HepG2 (cell line): ENCODE measurements around the gene VGF. TPM values are rescaled to one million over a fixed set of nuclear protein-coding genes. Genes with fewer than 3 reads are reported as not detected.

Experiments used
- AHR ChIP-seq: IDR thresholded peaks from 2 replicates; pipeline ENCODE4 v1.6.1; 2018; ENCODE audit warnings: missing genetic modification reagents, missing compliant biosample characterization
- FOXO1 ChIP-seq: sonication (generic); formaldehyde crosslinking; IDR thresholded peaks from 2 replicates; pipeline ENCODE4 v1.4.0; 2020; ENCODE audit warnings: missing genetic modification reagents
- HDAC2 ChIP-seq: sonication (generic); formaldehyde crosslinking; IDR thresholded peaks from 2 replicates; pipeline ENCODE4 v1.4.0; 2020; ENCODE audit warnings: missing genetic modification reagents
- IRF2 ChIP-seq: IDR thresholded peaks from 2 replicates; pipeline ENCODE4 v1.6.1; 2018; ENCODE audit warnings: missing genetic modification reagents, missing compliant biosample characterization
- KMT2A ChIP-seq: sonication (generic); formaldehyde crosslinking; IDR thresholded peaks from 2 replicates; pipeline ENCODE4 v1.4.0; 2020; ENCODE audit warnings: missing genetic modification reagents
- NR2F6 ChIP-seq, 2 experiments: IDR thresholded peaks; 2 replicates each; pipeline ENCODE4 v1.6.1; 2016; ENCODE audit warnings: antibody characterized with exemption in 1 of 2, mild to moderate bottlenecking in 1 of 2
- RXRB ChIP-seq: IDR thresholded peaks from 2 replicates; pipeline ENCODE4 v1.6.1; 2016; ENCODE audit warnings: borderline replicate concordance, missing genetic modification reagents, missing compliant biosample characterization
- SP4 ChIP-seq: sonication (generic); formaldehyde crosslinking; IDR thresholded peaks from 2 replicates; pipeline ENCODE4 v1.8.1; 2023; ENCODE audit warnings: mild to moderate bottlenecking, missing genetic modification reagents
- SRF ChIP-seq: IDR thresholded peaks from 2 replicates; pipeline ENCODE4 v1.6.1; 2011; ENCODE audit warnings: mild to moderate bottlenecking, low read depth, low read length, moderate library complexity
- TEF ChIP-seq: sonication (generic); formaldehyde crosslinking; IDR thresholded peaks from 2 replicates; pipeline ENCODE4 v1.5.0; 2020; ENCODE audit warnings: missing genetic modification reagents
- TOPORS ChIP-seq: sonication (generic); formaldehyde crosslinking; IDR thresholded peaks from 2 replicates; pipeline ENCODE4 v1.8.0; 2023; ENCODE audit warnings: mild to moderate bottlenecking, missing genetic modification reagents
- ZFX ChIP-seq: sonication (generic); formaldehyde crosslinking; IDR thresholded peaks from 2 replicates; pipeline ENCODE4 v1.4.0; 2020; ENCODE audit warnings: mild to moderate bottlenecking, low read depth, missing genetic modification reagents, moderate library complexity
- ZNF18 ChIP-seq: sonication (generic); formaldehyde crosslinking; IDR thresholded peaks from 2 replicates; pipeline ENCODE4 v1.8.0; 2022; ENCODE audit warnings: mild to moderate bottlenecking, missing genetic modification reagents; ENCODE audit not compliant: insufficient replicate concordance
- ZNF343 ChIP-seq: sonication (generic); formaldehyde crosslinking; IDR thresholded peaks from 2 replicates; pipeline ENCODE4 v1.4.0; 2020; ENCODE audit warnings: mild to moderate bottlenecking, missing genetic modification reagents
- ZNF746 ChIP-seq: sonication (generic); formaldehyde crosslinking; IDR thresholded peaks from 2 replicates; pipeline ENCODE4 v1.8.0; 2022; ENCODE audit warnings: mild to moderate bottlenecking, missing genetic modification reagents
- ZNF784 ChIP-seq: sonication (generic); formaldehyde crosslinking; IDR thresholded peaks from 2 replicates; pipeline ENCODE4 v1.5.1; 2020; ENCODE audit warnings: missing genetic modification reagents, mild to moderate bottlenecking, borderline replicate concordance
- polyA plus RNA-seq, 8 experiments: library from polyadenylated mRNA; depleted of rRNA in 3 of 8; stranded (reverse) in 7 of 8; unstranded in 1 of 8; fragments of >200 nt; fragmentation: Illumina TruSeq in 4 of 8; extraction: Trizol in 4 of 8; gene quantifications; 2 replicates each; pipeline versions ENCODE4 v1.2.1 to v1.2.3, GENCODE V29; 2011 to 2016; ENCODE audit warnings: low read depth in 4 of 8, missing spikeins in 1 of 8, mixed read lengths in 1 of 8; ENCODE audit not compliant: insufficient read depth in 1 of 8
- total RNA-seq, 5 experiments: library from RNA; depleted of rRNA; stranded (reverse); fragments of >200 nt; fragmentation: Illumina TruSeq; extraction: Trizol; gene quantifications; 2 replicates each; pipeline ENCODE4 v1.2.3, GENCODE V29; 2016; ENCODE audit warnings: low read depth in 1 of 5
- TF ChIP-seq, protein P1 (sequence below): IDR thresholded peaks from 2 replicates; pipeline ENCODE4 v1.6.1; 2016; ENCODE audit warnings: missing genetic modification reagents, missing compliant biosample characterization
- TF ChIP-seq, protein P2 (sequence below): sonication (generic); formaldehyde crosslinking; IDR thresholded peaks from 2 replicates; pipeline ENCODE4 v1.5.1; 2020; ENCODE audit warnings: missing genetic modification reagents, mild to moderate bottlenecking, borderline replicate concordance
- TF ChIP-seq, protein P3 (sequence below): sonication (generic); formaldehyde crosslinking; IDR thresholded peaks from 2 replicates; pipeline ENCODE4 v1.8.1; 2023; ENCODE audit warnings: mild to moderate bottlenecking, missing genetic modification reagents
- TF ChIP-seq, protein P4 (sequence below): sonication (generic); formaldehyde crosslinking; IDR thresholded peaks from 2 replicates; pipeline ENCODE4 v1.8.0; 2022; ENCODE audit warnings: missing genetic modification reagents, mild to moderate bottlenecking, borderline replicate concordance

VGF gene
- total and polyA plus RNA-seq, 2 of the 13 experiments (the other 11 are each of a cell fraction or from before 2014, with no cell fraction given) = 0.12 to 0.46 TPM

DNA sequence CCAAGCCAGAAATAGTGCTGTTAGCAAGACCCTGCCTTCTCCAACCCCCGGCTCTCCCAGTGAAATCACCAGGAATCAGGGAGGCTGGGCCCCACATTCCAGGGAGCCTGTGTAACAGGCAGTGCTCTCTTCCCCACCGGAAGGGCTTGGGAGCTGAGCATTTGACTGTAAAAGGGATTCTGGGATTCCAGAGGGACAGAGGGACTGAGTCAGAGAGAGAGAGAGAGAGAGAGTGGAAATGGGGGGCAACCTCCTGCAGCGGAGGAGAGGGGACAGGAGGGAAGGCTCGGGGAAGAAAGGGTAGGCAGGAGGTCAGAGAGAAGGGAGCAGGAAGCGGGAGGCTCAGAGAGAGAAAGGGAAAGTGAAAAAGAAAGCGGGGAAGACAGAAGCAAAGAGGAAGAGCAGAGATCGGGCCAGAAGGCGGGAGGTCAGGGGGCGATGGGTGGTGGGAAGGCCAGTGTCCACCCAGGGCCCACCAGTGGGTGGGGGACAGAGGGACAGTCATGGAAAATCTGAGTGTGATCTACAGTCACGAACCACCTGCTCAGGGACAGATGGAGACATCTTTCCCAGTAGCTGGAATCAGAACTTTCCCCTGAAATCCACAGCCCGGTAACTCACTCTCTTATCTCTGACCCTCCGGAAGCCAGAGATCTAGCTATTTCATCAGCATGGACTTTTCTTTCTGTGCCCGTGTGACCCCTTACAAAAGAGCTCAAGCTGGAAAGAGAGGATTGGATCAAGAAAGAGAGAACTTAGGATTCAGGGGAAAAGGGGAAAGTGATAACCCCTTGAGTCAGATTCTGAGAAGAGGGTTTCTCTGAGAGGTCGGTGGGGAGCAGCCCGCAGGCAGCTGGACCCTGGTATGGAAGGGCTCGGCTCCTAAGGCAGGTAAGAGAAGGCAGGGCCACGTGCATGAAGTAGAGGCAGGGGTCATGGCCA is 43.1 kb downstream of the VGF start (continued):
- TF ChIP-seq, protein P1, sequence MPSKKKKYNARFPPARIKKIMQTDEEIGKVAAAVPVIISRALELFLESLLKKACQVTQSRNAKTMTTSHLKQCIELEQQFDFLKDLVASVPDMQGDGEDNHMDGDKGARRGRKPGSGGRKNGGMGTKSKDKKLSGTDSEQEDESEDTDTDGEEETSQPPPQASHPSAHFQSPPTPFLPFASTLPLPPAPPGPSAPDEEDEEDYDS (CRISPR knock-in tag) = peak; percentile 77
- TF ChIP-seq, protein P2, sequence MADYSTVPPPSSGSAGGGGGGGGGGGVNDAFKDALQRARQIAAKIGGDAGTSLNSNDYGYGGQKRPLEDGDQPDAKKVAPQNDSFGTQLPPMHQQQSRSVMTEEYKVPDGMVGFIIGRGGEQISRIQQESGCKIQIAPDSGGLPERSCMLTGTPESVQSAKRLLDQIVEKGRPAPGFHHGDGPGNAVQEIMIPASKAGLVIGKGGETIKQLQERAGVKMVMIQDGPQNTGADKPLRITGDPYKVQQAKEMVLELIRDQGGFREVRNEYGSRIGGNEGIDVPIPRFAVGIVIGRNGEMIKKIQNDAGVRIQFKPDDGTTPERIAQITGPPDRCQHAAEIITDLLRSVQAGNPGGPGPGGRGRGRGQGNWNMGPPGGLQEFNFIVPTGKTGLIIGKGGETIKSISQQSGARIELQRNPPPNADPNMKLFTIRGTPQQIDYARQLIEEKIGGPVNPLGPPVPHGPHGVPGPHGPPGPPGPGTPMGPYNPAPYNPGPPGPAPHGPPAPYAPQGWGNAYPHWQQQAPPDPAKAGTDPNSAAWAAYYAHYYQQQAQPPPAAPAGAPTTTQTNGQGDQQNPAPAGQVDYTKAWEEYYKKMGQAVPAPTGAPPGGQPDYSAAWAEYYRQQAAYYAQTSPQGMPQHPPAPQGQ (CRISPR knock-in tag) = no peak
- TF ChIP-seq RXRB (peak; percentile 80), IRF2 (CRISPR knock-in tag) (peak; percentile 53; the same call in 1 of the 2 replicates), TOPORS (CRISPR knock-in tag) (no peak), KMT2A (no peak), ZNF746 (peak; percentile 78), SP4 (CRISPR knock-in tag) (0 out of 2 replicates have a peak, but pooled peaks have one; percentile 31), NR2F6 (IDR thresholded peaks at IDR 0.05) (peak; percentile 81), NR2F6 (CRISPR knock-in tag; IDR thresholded peaks at IDR 0.05) (peak; percentile 85), ZNF343 (CRISPR knock-in tag) (peak; percentile 8; the same call in 1 of the 2 replicates), ZNF18 (no peak), ZFX (CRISPR knock-in tag) (peak; percentile 56), AHR (CRISPR knock-in tag) (no peak), FOXO1 (CRISPR knock-in tag) (peak; percentile 11; the same call in 1 of the 2 replicates), TEF (CRISPR knock-in tag) (0 out of 2 replicates have a peak, but pooled peaks have one; percentile 27), ZNF784 (CRISPR knock-in tag) (no peak), HDAC2 (CRISPR knock-in tag) (peak; percentile 49; the same call in 1 of the 2 replicates), SRF (no peak)
- TF ChIP-seq, protein P3, sequence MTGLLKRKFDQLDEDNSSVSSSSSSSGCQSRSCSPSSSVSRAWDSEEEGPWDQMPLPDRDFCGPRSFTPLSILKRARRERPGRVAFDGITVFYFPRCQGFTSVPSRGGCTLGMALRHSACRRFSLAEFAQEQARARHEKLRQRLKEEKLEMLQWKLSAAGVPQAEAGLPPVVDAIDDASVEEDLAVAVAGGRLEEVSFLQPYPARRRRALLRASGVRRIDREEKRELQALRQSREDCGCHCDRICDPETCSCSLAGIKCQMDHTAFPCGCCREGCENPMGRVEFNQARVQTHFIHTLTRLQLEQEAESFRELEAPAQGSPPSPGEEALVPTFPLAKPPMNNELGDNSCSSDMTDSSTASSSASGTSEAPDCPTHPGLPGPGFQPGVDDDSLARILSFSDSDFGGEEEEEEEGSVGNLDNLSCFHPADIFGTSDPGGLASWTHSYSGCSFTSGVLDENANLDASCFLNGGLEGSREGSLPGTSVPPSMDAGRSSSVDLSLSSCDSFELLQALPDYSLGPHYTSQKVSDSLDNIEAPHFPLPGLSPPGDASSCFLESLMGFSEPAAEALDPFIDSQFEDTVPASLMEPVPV (CRISPR knock-in tag) = no peak
- TF ChIP-seq, protein P4, sequence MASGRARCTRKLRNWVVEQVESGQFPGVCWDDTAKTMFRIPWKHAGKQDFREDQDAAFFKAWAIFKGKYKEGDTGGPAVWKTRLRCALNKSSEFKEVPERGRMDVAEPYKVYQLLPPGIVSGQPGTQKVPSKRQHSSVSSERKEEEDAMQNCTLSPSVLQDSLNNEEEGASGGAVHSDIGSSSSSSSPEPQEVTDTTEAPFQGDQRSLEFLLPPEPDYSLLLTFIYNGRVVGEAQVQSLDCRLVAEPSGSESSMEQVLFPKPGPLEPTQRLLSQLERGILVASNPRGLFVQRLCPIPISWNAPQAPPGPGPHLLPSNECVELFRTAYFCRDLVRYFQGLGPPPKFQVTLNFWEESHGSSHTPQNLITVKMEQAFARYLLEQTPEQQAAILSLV (CRISPR knock-in tag) = peak; percentile 64; the same call in 1 of the 2 replicates
